MM.1S (cell line): Measurements from ENCODE around the gene CLCN7.

Source experiments
- DNase-seq: peaks from one replicate; pipeline ENCODE4 v3.0.0-alpha.2; 2015
- H2AFZ ChIP-seq: fragments of 300-600 bp; sonication (generic); 2 replicates; pipeline ENCODE4 v1.6.0; 2016; ENCODE audit warnings: antibody characterized with exemption, low read length
- H3F3A ChIP-seq: fragments of 300-600 bp; sonication (generic); 2 replicates; pipeline ENCODE4 v1.6.1; 2016; ENCODE audit warnings: mild to moderate bottlenecking, antibody characterized with exemption, low read length, moderate library complexity, mixed read lengths; ENCODE audit not compliant: insufficient read depth
- H3K27ac ChIP-seq: fragments of 300-600 bp; sonication (generic); 2 replicates; pipeline ENCODE4 v1.5.1; 2016; ENCODE audit warnings: mild to moderate bottlenecking, low read length
- H3K27me3 ChIP-seq: fragments of 300-600 bp; sonication (generic); replicated peaks from 2 replicates; pipeline ENCODE4 v1.6.0; 2016; ENCODE audit warnings: low read length; ENCODE audit not compliant: insufficient read depth
- H3K36me3 ChIP-seq: fragments of 300-600 bp; sonication (generic); replicated peaks from 2 replicates; pipeline ENCODE4 v1.6.1; 2016; ENCODE audit warnings: mild to moderate bottlenecking, low read length, mixed read lengths; ENCODE audit not compliant: insufficient read depth
- H3K4me1 ChIP-seq: fragments of 300-600 bp; sonication (generic); 2 replicates; pipeline ENCODE4 v1.6.1; 2016; ENCODE audit warnings: low read length, mixed read lengths
- H3K4me2 ChIP-seq: fragments of 300-600 bp; sonication (generic); 2 replicates; pipeline ENCODE4 v1.6.0; 2016; ENCODE audit warnings: low read depth, low read length
- H3K4me3 ChIP-seq: fragments of 300-600 bp; sonication (generic); 2 replicates; pipeline ENCODE4 v1.5.1; 2016; ENCODE audit warnings: low read length, mixed read lengths
- H3K79me2 ChIP-seq: fragments of 300-600 bp; sonication (generic); 2 replicates; pipeline ENCODE4 v1.6.1; 2016; ENCODE audit warnings: mixed run types, low read length, mixed read lengths
- H3K9ac ChIP-seq: fragments of 300-600 bp; sonication (generic); 2 replicates; pipeline ENCODE4 v1.6.1; 2016; ENCODE audit warnings: low read length, mixed read lengths
- H3K9me2 ChIP-seq: fragments of 300-600 bp; sonication (generic); replicated peaks from 2 replicates; pipeline ENCODE4 v1.6.1; 2016; ENCODE audit warnings: mild to moderate bottlenecking, low read length, mixed read lengths; ENCODE audit not compliant: insufficient read depth
- H3K9me3 ChIP-seq: fragments of 300-600 bp; sonication (generic); replicated peaks from 2 replicates; pipeline ENCODE4 v1.6.1; 2016; ENCODE audit warnings: mild to moderate bottlenecking, low read length, mixed read lengths; ENCODE audit not compliant: insufficient read depth
- H4K20me1 ChIP-seq: fragments of 300-600 bp; sonication (generic); 2 replicates; pipeline ENCODE4 v1.6.1; 2016; ENCODE audit warnings: mild to moderate bottlenecking, low read length, moderate library complexity, mixed read lengths; ENCODE audit not compliant: insufficient read depth
- CTCF ChIP-seq: fragments of 300-600 bp; sonication (generic); IDR thresholded peaks from 2 replicates; pipeline ENCODE4 v1.5.1; 2016; ENCODE audit warnings: antibody characterized with exemption, low read length, mixed read lengths
- EZH2 ChIP-seq: fragments of 300-600 bp; sonication (generic); optimal IDR thresholded peaks from 2 replicates; pipeline ENCODE3; 2017; ENCODE audit warnings: low read depth, mild to moderate bottlenecking, antibody characterized with exemption, low read length, mixed read lengths
- EZH2phosphoT487 ChIP-seq: fragments of 300-600 bp; sonication (generic); IDR thresholded peaks from 2 replicates; pipeline ENCODE4 v1.6.1; 2018; ENCODE audit warnings: antibody characterized with exemption, low read length

Gene CLCN7

DNA sequence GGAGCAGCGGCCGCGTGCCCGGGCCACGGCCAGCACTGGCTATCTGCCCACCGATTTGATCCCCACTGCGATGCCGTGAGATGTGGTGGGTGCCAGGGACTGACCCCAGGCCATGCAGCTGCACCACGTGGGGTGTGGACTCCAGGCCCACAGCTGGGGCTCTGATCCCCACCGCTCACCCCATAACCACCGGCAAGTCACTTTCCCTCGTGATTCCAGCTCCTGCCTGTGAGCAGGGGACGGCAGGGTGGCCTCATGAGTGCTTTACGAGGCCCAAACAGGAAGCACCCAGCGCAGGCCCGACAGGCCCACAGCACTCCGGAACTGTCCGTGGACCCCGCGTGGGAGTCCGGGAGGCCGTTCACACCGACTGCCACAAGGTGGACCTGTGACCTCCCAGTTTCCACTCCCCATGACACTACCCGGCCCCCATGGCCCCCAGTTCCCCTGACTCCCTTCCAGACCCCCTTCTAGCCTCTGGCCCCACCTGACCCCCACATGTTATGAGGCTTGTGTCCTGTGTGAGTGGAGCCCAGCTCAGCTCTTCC is 13.3 kb upstream of the CLCN7 start:
- no peaks in the 10 kb centered on the region for H3K9me2 ChIP-seq
- no peaks in the 10 kb centered on the region for H4K20me1 ChIP-seq
- H3K4me3 ChIP-seq, result no peak overlapping the region
- H3K9me3 ChIP-seq, result no peaks in the 10 kb centered on the region
- H3K27ac ChIP-seq, result no peak overlapping the region
- H3K4me2 ChIP-seq, result no peak overlapping the region
- no peaks in the 10 kb centered on the region for H3F3A ChIP-seq
- H3K27me3 ChIP-seq, result peaks cover 70% of the 10 kb centered on the region
- DNase-seq, result no peak
- no peaks in the 10 kb centered on the region for H3K79me2 ChIP-seq
- peaks cover 5% of the 10 kb centered on the region; the same call in 1 of the 2 replicates for H3K4me1 ChIP-seq
- no peaks in the 10 kb centered on the region for H3K36me3 ChIP-seq
- TF ChIP-seq EZH2phosphoT487 (no peak), EZH2 (no peak), CTCF (no peak)
- H3K9ac ChIP-seq, result no peak overlapping the region
- H2AFZ ChIP-seq, result no peak overlapping the region

DNA sequence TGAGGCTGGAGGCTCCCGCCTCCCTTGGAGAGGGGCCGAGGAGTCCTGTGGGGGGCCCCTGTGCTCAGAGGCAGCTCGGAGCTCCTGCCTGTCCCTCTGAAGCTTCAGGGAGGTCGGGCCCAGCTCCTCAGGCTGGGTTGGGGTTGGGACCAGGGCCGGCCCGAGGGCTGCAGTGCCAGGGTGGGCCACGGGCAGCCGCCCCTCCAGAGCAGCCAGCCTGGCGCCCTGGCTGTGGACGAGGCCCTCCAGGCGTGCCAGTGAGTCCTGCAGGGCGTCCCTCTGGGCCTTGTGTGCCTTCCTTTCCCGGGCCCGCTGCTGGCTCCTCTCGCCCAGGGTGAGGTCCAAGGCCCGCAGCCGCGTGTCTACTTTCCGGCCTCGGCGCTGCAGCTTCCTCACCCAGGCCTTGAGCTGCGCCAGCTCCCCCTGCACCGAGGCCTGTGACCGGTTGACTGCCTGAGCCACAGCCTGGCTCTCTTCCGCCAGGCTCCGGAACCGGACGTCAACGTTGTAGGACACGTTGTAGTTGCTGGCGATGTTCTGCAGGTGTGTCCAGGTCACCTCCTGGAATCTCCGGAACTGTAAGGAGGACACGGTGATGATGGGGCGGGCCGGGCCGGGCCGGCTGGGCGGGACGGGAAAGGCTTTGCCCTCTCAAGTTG is 12.7 kb upstream of the CLCN7 start:
- Histone ChIP-seq H3K36me3 (no peaks in the 10 kb centered on the region), H3K4me2 (no peak overlapping the region), H3K27ac (no peak overlapping the region), H3K9ac (no peak overlapping the region), H4K20me1 (no peaks in the 10 kb centered on the region), H3K4me3 (no peak overlapping the region), H3K9me3 (no peaks in the 10 kb centered on the region), H3F3A (no peaks in the 10 kb centered on the region), H3K79me2 (no peaks in the 10 kb centered on the region), H2AFZ (no peak overlapping the region), H3K9me2 (no peaks in the 10 kb centered on the region), H3K27me3 (peaks cover 71% of the 10 kb centered on the region), H3K4me1 (peaks cover under 1% of the 10 kb centered on the region; the same call in 1 of the 2 replicates)
- DNase-seq, result no peak
- TF ChIP-seq EZH2phosphoT487 (no peak), EZH2 (no peak), CTCF (no peak)

- H3K9ac ChIP-seq, result no peak overlapping the region
- H3K4me1 ChIP-seq, result no peaks in the 10 kb centered on the region
- H3K9me3 ChIP-seq, result no peaks in the 10 kb centered on the region
- no peak overlapping the region for H3K4me2 ChIP-seq
- H3K27me3 ChIP-seq, result peaks cover 76% of the 10 kb centered on the region
- no peaks in the 10 kb centered on the region for H3K79me2 ChIP-seq
- no peak overlapping the region for H3K27ac ChIP-seq
- H3K4me3 ChIP-seq, result no peak overlapping the region
- no peaks in the 10 kb centered on the region for H3F3A ChIP-seq
- DNase-seq, result no peak
- H4K20me1 ChIP-seq, result no peaks in the 10 kb centered on the region
- H3K36me3 ChIP-seq, result no peaks in the 10 kb centered on the region
- TF ChIP-seq CTCF (no peak), EZH2phosphoT487 (no peak), EZH2 (no peak)
- H3K9me2 ChIP-seq, result no peaks in the 10 kb centered on the region
- H2AFZ ChIP-seq, result no peak overlapping the region
Measured at GRCh38 chr16:1486551-1487390, 11.9 kb upstream of the CLCN7 start.
